MM.1S (cell line): Measurements from ENCODE around the gene PGLYRP1.

Experiments
- DNase-seq: peaks from one replicate; pipeline ENCODE4 v3.0.0-alpha.2; 2015
- H2AFZ ChIP-seq: fragments of 300-600 bp; sonication (generic); 2 replicates; pipeline ENCODE4 v1.6.0; 2016; ENCODE audit warnings: antibody characterized with exemption, low read length
- H3F3A ChIP-seq: fragments of 300-600 bp; sonication (generic); 2 replicates; pipeline ENCODE4 v1.6.1; 2016; ENCODE audit warnings: mild to moderate bottlenecking, antibody characterized with exemption, low read length, moderate library complexity, mixed read lengths; ENCODE audit not compliant: insufficient read depth
- H3K27ac ChIP-seq: fragments of 300-600 bp; sonication (generic); 2 replicates; pipeline ENCODE4 v1.5.1; 2016; ENCODE audit warnings: mild to moderate bottlenecking, low read length
- H3K27me3 ChIP-seq: fragments of 300-600 bp; sonication (generic); replicated peaks from 2 replicates; pipeline ENCODE4 v1.6.0; 2016; ENCODE audit warnings: low read length; ENCODE audit not compliant: insufficient read depth
- H3K36me3 ChIP-seq: fragments of 300-600 bp; sonication (generic); replicated peaks from 2 replicates; pipeline ENCODE4 v1.6.1; 2016; ENCODE audit warnings: mild to moderate bottlenecking, low read length, mixed read lengths; ENCODE audit not compliant: insufficient read depth
- H3K4me1 ChIP-seq: fragments of 300-600 bp; sonication (generic); 2 replicates; pipeline ENCODE4 v1.6.1; 2016; ENCODE audit warnings: low read length, mixed read lengths
- H3K4me2 ChIP-seq: fragments of 300-600 bp; sonication (generic); 2 replicates; pipeline ENCODE4 v1.6.0; 2016; ENCODE audit warnings: low read depth, low read length
- H3K4me3 ChIP-seq: fragments of 300-600 bp; sonication (generic); 2 replicates; pipeline ENCODE4 v1.5.1; 2016; ENCODE audit warnings: low read length, mixed read lengths
- H3K79me2 ChIP-seq: fragments of 300-600 bp; sonication (generic); 2 replicates; pipeline ENCODE4 v1.6.1; 2016; ENCODE audit warnings: mixed run types, low read length, mixed read lengths
- H3K9ac ChIP-seq: fragments of 300-600 bp; sonication (generic); 2 replicates; pipeline ENCODE4 v1.6.1; 2016; ENCODE audit warnings: low read length, mixed read lengths
- H3K9me2 ChIP-seq: fragments of 300-600 bp; sonication (generic); replicated peaks from 2 replicates; pipeline ENCODE4 v1.6.1; 2016; ENCODE audit warnings: mild to moderate bottlenecking, low read length, mixed read lengths; ENCODE audit not compliant: insufficient read depth
- H3K9me3 ChIP-seq: fragments of 300-600 bp; sonication (generic); replicated peaks from 2 replicates; pipeline ENCODE4 v1.6.1; 2016; ENCODE audit warnings: mild to moderate bottlenecking, low read length, mixed read lengths; ENCODE audit not compliant: insufficient read depth
- H4K20me1 ChIP-seq: fragments of 300-600 bp; sonication (generic); 2 replicates; pipeline ENCODE4 v1.6.1; 2016; ENCODE audit warnings: mild to moderate bottlenecking, low read length, moderate library complexity, mixed read lengths; ENCODE audit not compliant: insufficient read depth
- CTCF ChIP-seq: fragments of 300-600 bp; sonication (generic); IDR thresholded peaks from 2 replicates; pipeline ENCODE4 v1.5.1; 2016; ENCODE audit warnings: antibody characterized with exemption, low read length, mixed read lengths
- EZH2 ChIP-seq: fragments of 300-600 bp; sonication (generic); optimal IDR thresholded peaks from 2 replicates; pipeline ENCODE3; 2017; ENCODE audit warnings: low read depth, mild to moderate bottlenecking, antibody characterized with exemption, low read length, mixed read lengths
- EZH2phosphoT487 ChIP-seq: fragments of 300-600 bp; sonication (generic); IDR thresholded peaks from 2 replicates; pipeline ENCODE4 v1.6.1; 2018; ENCODE audit warnings: antibody characterized with exemption, low read length

The PGLYRP1 gene

GRCh38 chr19:46033401-46033800 lies 10.5 kb upstream of the PGLYRP1 start:
- no peak overlapping the region for H3K4me3 ChIP-seq
- no peaks in the 10 kb centered on the region for H3K4me1 ChIP-seq
- no peak overlapping the region for H3K4me2 ChIP-seq
- H3K27me3 ChIP-seq, result no peaks in the 10 kb centered on the region
- no peak overlapping the region for H3K9ac ChIP-seq
- H3F3A ChIP-seq, result no peaks in the 10 kb centered on the region
- H3K9me3 ChIP-seq, result no peaks in the 10 kb centered on the region
- H3K9me2 ChIP-seq, result no peaks in the 10 kb centered on the region
- H3K36me3 ChIP-seq, result no peaks in the 10 kb centered on the region
- H3K79me2 ChIP-seq, result no peaks in the 10 kb centered on the region
- DNase-seq, result no peak
- TF ChIP-seq CTCF (no peak), EZH2phosphoT487 (no peak), EZH2 (no peak)
- no peaks in the 10 kb centered on the region for H4K20me1 ChIP-seq
- no peak overlapping the region for H3K27ac ChIP-seq
- H2AFZ ChIP-seq, result no peak overlapping the region

- no peak for DNase-seq
- Histone ChIP-seq H3K4me3 (no peak overlapping the region), H3K4me1 (no peaks in the 10 kb centered on the region), H3F3A (no peaks in the 10 kb centered on the region), H3K36me3 (no peaks in the 10 kb centered on the region), H2AFZ (no peak overlapping the region), H3K79me2 (no peaks in the 10 kb centered on the region), H3K9me2 (no peaks in the 10 kb centered on the region), H3K9ac (no peak overlapping the region), H4K20me1 (no peaks in the 10 kb centered on the region), H3K4me2 (no peak overlapping the region), H3K27me3 (no peaks in the 10 kb centered on the region), H3K27ac (no peak overlapping the region), H3K9me3 (no peaks in the 10 kb centered on the region)
- TF ChIP-seq EZH2phosphoT487 (no peak), EZH2 (no peak), CTCF (no peak)
These were observed 9.8 kb upstream of the PGLYRP1 start for GRCh38 chr19:46032597-46033025.

- no peaks in the 10 kb centered on the region for H3K4me1 ChIP-seq
These were observed 9.1 kb upstream of the PGLYRP1 start for GRCh38 chr19:46031781-46032596.

More at GRCh38 chr19:46031781-46032596, 9.1 kb upstream of the PGLYRP1 start:
- H3K79me2 ChIP-seq, result no peaks in the 10 kb centered on the region
- no peak overlapping the region for H3K9ac ChIP-seq
- H3K9me2 ChIP-seq, result no peaks in the 10 kb centered on the region
- DNase-seq, result no peak
- H3K4me2 ChIP-seq, result no peak overlapping the region
- H3K27me3 ChIP-seq, result no peaks in the 10 kb centered on the region
- H3K4me3 ChIP-seq, result no peak overlapping the region
- H3F3A ChIP-seq, result no peaks in the 10 kb centered on the region
- TF ChIP-seq CTCF (no peak), EZH2phosphoT487 (no peak)
- H2AFZ ChIP-seq, result no peak overlapping the region
- H3K27ac ChIP-seq, result no peak overlapping the region
- no peaks in the 10 kb centered on the region for H4K20me1 ChIP-seq
- no peaks in the 10 kb centered on the region for H3K36me3 ChIP-seq
- no peaks in the 10 kb centered on the region for H3K9me3 ChIP-seq
